Astrocyte (in vitro differentiated cells and primary cell): ENCODE measurements around the gene MICALL2. TPM values are rescaled to one million over a fixed set of nuclear protein-coding genes. Genes with fewer than 3 reads are reported as not detected.

Experiments used
- DNase-seq: peaks from one replicate; pipeline ENCODE4 v3.0.0-alpha.2; 2010; ENCODE audit warnings: low read depth
- FAIRE-seq: peaks from 2 replicates; lab custom pipeline; 2011; peaks lifted over from hg19 to GRCh38; lab: Jason Lieb, UNC
- H2AFZ ChIP-seq: 2 replicates; pipeline ENCODE4 v1.6.0; 2012; ENCODE audit warnings: low read depth, low read length, inconsistent platforms
- H3K27ac ChIP-seq: 2 replicates; pipeline ENCODE4 v1.5.1; 2011; ENCODE audit warnings: low read depth, low read length, inconsistent platforms
- H3K27me3 ChIP-seq: 2 replicates; pipeline ENCODE4 v1.6.0; 2011; ENCODE audit warnings: low read length, inconsistent platforms; ENCODE audit not compliant: insufficient read depth
- H3K36me3 ChIP-seq: 2 replicates; pipeline ENCODE4 v1.5.1; 2011; ENCODE audit warnings: low read length, inconsistent platforms; ENCODE audit not compliant: insufficient read depth
- H3K4me1 ChIP-seq: 2 replicates; pipeline ENCODE4 v1.5.1; 2011; ENCODE audit warnings: low read length, inconsistent platforms; ENCODE audit not compliant: insufficient read depth
- H3K4me2 ChIP-seq: 2 replicates; pipeline ENCODE4 v1.6.0; 2012; ENCODE audit warnings: low read length, inconsistent platforms
- H3K4me3 ChIP-seq: 2 replicates; pipeline ENCODE4 v1.5.1; 2011; ENCODE audit warnings: low read depth, mild to moderate bottlenecking, low read length, inconsistent platforms; ENCODE audit not compliant: insufficient read depth
- H3K79me2 ChIP-seq: 2 replicates; pipeline ENCODE4 v1.6.0; 2012; ENCODE audit warnings: mild to moderate bottlenecking, low read length, inconsistent platforms; ENCODE audit not compliant: insufficient read depth
- H3K9ac ChIP-seq: 2 replicates; pipeline ENCODE4 v1.6.0; 2012; ENCODE audit warnings: mild to moderate bottlenecking, low read length, inconsistent platforms
- H3K9me3 ChIP-seq: 2 replicates; pipeline ENCODE4 v1.5.1; 2012; ENCODE audit warnings: low read depth, mild to moderate bottlenecking, low read length, inconsistent platforms; ENCODE audit not compliant: insufficient read depth
- H4K20me1 ChIP-seq: 2 replicates; pipeline ENCODE4 v1.6.0; 2012; ENCODE audit warnings: low read length, inconsistent platforms; ENCODE audit not compliant: insufficient read depth
- H3K27ac Mint-ChIP-seq: one replicate; pipeline ENCODE4 v1.8.0; 2021; ENCODE audit warnings: mild to moderate bottlenecking, mixed read lengths; ENCODE audit not compliant: unreplicated experiment
- H3K27me3 Mint-ChIP-seq: one replicate; pipeline ENCODE4 v1.8.0; 2021; ENCODE audit warnings: low read depth, mixed read lengths; ENCODE audit not compliant: unreplicated experiment
- H3K36me3 Mint-ChIP-seq: one replicate; pipeline ENCODE4 v1.8.0; 2021; ENCODE audit warnings: low read depth, mixed read lengths; ENCODE audit not compliant: unreplicated experiment
- H3K4me1 Mint-ChIP-seq: one replicate; pipeline ENCODE4 v1.8.0; 2021; ENCODE audit warnings: low read depth, mixed read lengths; ENCODE audit not compliant: unreplicated experiment
- H3K4me3 Mint-ChIP-seq: one replicate; pipeline ENCODE4 v1.8.0; 2021; ENCODE audit warnings: mild to moderate bottlenecking, moderate library complexity, mixed read lengths; ENCODE audit not compliant: unreplicated experiment
- H3K9me3 Mint-ChIP-seq: one replicate; pipeline ENCODE4 v1.8.0; 2021; ENCODE audit warnings: mild to moderate bottlenecking, mixed read lengths; ENCODE audit not compliant: unreplicated experiment
- CTCF ChIP-seq: IDR thresholded peaks from 2 replicates; pipeline ENCODE4 v1.5.1; 2011; ENCODE audit warnings: low read depth, mild to moderate bottlenecking, inconsistent platforms, low read length, moderate library complexity; ENCODE audit not compliant: insufficient read depth
- EZH2 ChIP-seq: IDR thresholded peaks from 2 replicates; pipeline ENCODE4 v1.6.1; 2012; ENCODE audit warnings: mild to moderate bottlenecking, low read length, inconsistent platforms; ENCODE audit not compliant: insufficient read depth
- total RNA-seq: library from RNA; stranded (reverse); gene quantifications from 2 replicates; pipeline ENCODE4 v1.2.1, GENCODE V29; 2021

Gene MICALL2
- total RNA-seq, 1 donor from 2014 or later: 43.4 TPM

GRCh38 chr7:1452205-1452604, 7.1 kb downstream of the MICALL2 start:
- Mint-ChIP-seq H3K4me1 (peaks cover 2% of the 10 kb centered on the region), H3K9me3 (no peaks in the 10 kb centered on the region), H3K27me3 (no peaks in the 10 kb centered on the region), H3K27ac (no peak overlapping the region), H3K36me3 (no peaks in the 10 kb centered on the region), H3K4me3 (no peak overlapping the region)
- Histone ChIP-seq H2AFZ (no peak overlapping the region), H3K27ac (no peak overlapping the region), H3K79me2 (peaks cover 71% of the 10 kb centered on the region), H4K20me1 (peaks cover 73% of the 10 kb centered on the region), H3K4me1 (peaks cover 22% of the 10 kb centered on the region), H3K36me3 (no peaks in the 10 kb centered on the region), H3K27me3 (no peaks in the 10 kb centered on the region), H3K4me2 (no peak overlapping the region), H3K9me3 (no peaks in the 10 kb centered on the region), H3K9ac (no peak overlapping the region), H3K4me3 (no peak overlapping the region)
- FAIRE-seq (no peak), DNase-seq (no peak)
- no peak for TF ChIP-seq EZH2
- no peak for TF ChIP-seq CTCF

- no peaks in the 10 kb centered on the region for H3K36me3 Mint-ChIP-seq
- DNase-seq (no peak), FAIRE-seq (no peak)
- no peaks in the 10 kb centered on the region for H3K9me3 Mint-ChIP-seq
- no peak overlapping the region for H3K27ac Mint-ChIP-seq
- Histone ChIP-seq H3K27me3 (no peaks in the 10 kb centered on the region), H4K20me1 (peaks cover 62% of the 10 kb centered on the region), H3K9ac (no peak overlapping the region), H3K36me3 (no peaks in the 10 kb centered on the region), H3K9me3 (no peaks in the 10 kb centered on the region), H3K4me3 (no peak overlapping the region), H3K4me1 (peaks cover 16% of the 10 kb centered on the region), H3K27ac (no peak overlapping the region), H3K4me2 (no peak overlapping the region), H2AFZ (no peak overlapping the region), H3K79me2 (peaks cover 60% of the 10 kb centered on the region)
- H3K27me3 Mint-ChIP-seq: no peaks in the 10 kb centered on the region
- TF ChIP-seq EZH2 (no peak), CTCF (no peak)
- no peak overlapping the region for H3K4me3 Mint-ChIP-seq
- peaks cover 2% of the 10 kb centered on the region for H3K4me1 Mint-ChIP-seq
Measured at GRCh38 chr7:1450987-1451386, 8.3 kb downstream of the MICALL2 start.

GRCh38 chr7:1450431-1450830, 8.8 kb downstream of the MICALL2 start:
- H3K4me3 Mint-ChIP-seq: no peak overlapping the region

More at GRCh38 chr7:1450431-1450830, 8.8 kb downstream of the MICALL2 start:
- Mint-ChIP-seq H3K4me1 (peaks cover 2% of the 10 kb centered on the region), H3K9me3 (no peaks in the 10 kb centered on the region), H3K27ac (no peak overlapping the region), H3K27me3 (no peaks in the 10 kb centered on the region), H3K36me3 (no peaks in the 10 kb centered on the region)
- Histone ChIP-seq H3K27ac (no peak overlapping the region), H3K9me3 (no peaks in the 10 kb centered on the region), H3K4me3 (no peak overlapping the region), H3K79me2 (peaks cover 54% of the 10 kb centered on the region), H3K9ac (no peak overlapping the region), H4K20me1 (peaks cover 61% of the 10 kb centered on the region), H3K4me1 (peaks cover 14% of the 10 kb centered on the region), H2AFZ (no peak overlapping the region), H3K36me3 (no peaks in the 10 kb centered on the region), H3K27me3 (no peaks in the 10 kb centered on the region), H3K4me2 (no peak overlapping the region)
- no peak for TF ChIP-seq EZH2
- no peak for TF ChIP-seq CTCF
- DNase-seq (no peak), FAIRE-seq (no peak)
